ENCODE data around the gene CNTN2. TPM values are rescaled to one million over a fixed set of nuclear protein-coding genes. Genes with fewer than 3 reads are reported as not detected.

Gene CNTN2
- total RNA-seq, 1 donor from 2014 or later, result not detected

- no peak for DNase-seq
- no peak overlapping the region for H3K27ac ChIP-seq
- no peaks in the 10 kb centered on the region for H3K36me3 ChIP-seq
- intact Hi-C loops (cut with DNase I), result no loop called here
- no peaks in the 10 kb centered on the region for H3K4me1 ChIP-seq
- TF ChIP-seq, protein P1, sequence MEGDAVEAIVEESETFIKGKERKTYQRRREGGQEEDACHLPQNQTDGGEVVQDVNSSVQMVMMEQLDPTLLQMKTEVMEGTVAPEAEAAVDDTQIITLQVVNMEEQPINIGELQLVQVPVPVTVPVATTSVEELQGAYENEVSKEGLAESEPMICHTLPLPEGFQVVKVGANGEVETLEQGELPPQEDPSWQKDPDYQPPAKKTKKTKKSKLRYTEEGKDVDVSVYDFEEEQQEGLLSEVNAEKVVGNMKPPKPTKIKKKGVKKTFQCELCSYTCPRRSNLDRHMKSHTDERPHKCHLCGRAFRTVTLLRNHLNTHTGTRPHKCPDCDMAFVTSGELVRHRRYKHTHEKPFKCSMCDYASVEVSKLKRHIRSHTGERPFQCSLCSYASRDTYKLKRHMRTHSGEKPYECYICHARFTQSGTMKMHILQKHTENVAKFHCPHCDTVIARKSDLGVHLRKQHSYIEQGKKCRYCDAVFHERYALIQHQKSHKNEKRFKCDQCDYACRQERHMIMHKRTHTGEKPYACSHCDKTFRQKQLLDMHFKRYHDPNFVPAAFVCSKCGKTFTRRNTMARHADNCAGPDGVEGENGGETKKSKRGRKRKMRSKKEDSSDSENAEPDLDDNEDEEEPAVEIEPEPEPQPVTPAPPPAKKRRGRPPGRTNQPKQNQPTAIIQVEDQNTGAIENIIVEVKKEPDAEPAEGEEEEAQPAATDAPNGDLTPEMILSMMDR (IDR thresholded peaks at IDR 0.05), result no peak
- no peak for ATAC-seq
- no peak overlapping the region for H3K4me3 ChIP-seq
- H3K9me3 ChIP-seq, result no peaks in the 10 kb centered on the region
- H3K27me3 ChIP-seq (ENCODE audit: low read depth), result no peaks in the 10 kb centered on the region
Measured at GRCh38 chr1:205068457-205069040, 25.5 kb downstream of the CNTN2 start.

GRCh38 chr1:205069371-205070125 is 26.5 kb downstream of the CNTN2 start:
- Histone ChIP-seq H3K4me1 (no peaks in the 10 kb centered on the region), H3K36me3 (no peaks in the 10 kb centered on the region), H3K27ac (no peak overlapping the region), H3K27me3 (ENCODE audit: low read depth) (no peaks in the 10 kb centered on the region), H3K9me3 (no peaks in the 10 kb centered on the region), H3K4me3 (no peak overlapping the region)
- intact Hi-C loops (cut with DNase I), result no loop called here
- ATAC-seq (no peak), DNase-seq (no peak)
- TF ChIP-seq, protein P1 (IDR thresholded peaks at IDR 0.05), result no peak

GRCh38 chr1:205071028-205071409 is 28.0 kb downstream of the CNTN2 start:
- no peak for DNase-seq
- intact Hi-C loops (cut with DNase I), result no loop called here
- Histone ChIP-seq H3K27me3 (ENCODE audit: low read depth) (no peaks in the 10 kb centered on the region), H3K36me3 (no peaks in the 10 kb centered on the region), H3K4me1 (no peaks in the 10 kb centered on the region), H3K9me3 (no peaks in the 10 kb centered on the region), H3K4me3 (no peak overlapping the region), H3K27ac (no peak overlapping the region)
- TF ChIP-seq, protein P1 (IDR thresholded peaks at IDR 0.05), result no peak
- no peak for ATAC-seq

- TF ChIP-seq, protein P1 (IDR thresholded peaks at IDR 0.05), result no peak
- Histone ChIP-seq H3K4me1 (no peaks in the 10 kb centered on the region), H3K4me3 (no peak overlapping the region), H3K36me3 (no peaks in the 10 kb centered on the region), H3K27me3 (ENCODE audit: low read depth) (no peaks in the 10 kb centered on the region), H3K9me3 (no peaks in the 10 kb centered on the region), H3K27ac (no peak overlapping the region)
- intact Hi-C loops (cut with DNase I), result no loop called here
- no peak for DNase-seq
- no peak for ATAC-seq
Measured at GRCh38 chr1:205071801-205072200, 28.8 kb downstream of the CNTN2 start.

GRCh38 chr1:205072286-205072685 is 29.3 kb downstream of the CNTN2 start:
- H3K9me3 ChIP-seq, result no peaks in the 10 kb centered on the region
- no peaks in the 10 kb centered on the region for H3K4me1 ChIP-seq
- no peak overlapping the region for H3K4me3 ChIP-seq
- DNase-seq (no peak), ATAC-seq (no peak)
- H3K27ac ChIP-seq, result no peak overlapping the region
- H3K36me3 ChIP-seq, result no peaks in the 10 kb centered on the region
- TF ChIP-seq, protein P1 (IDR thresholded peaks at IDR 0.05), result no peak
- intact Hi-C loops (cut with DNase I), result no loop called here
- no peaks in the 10 kb centered on the region for H3K27me3 ChIP-seq (ENCODE audit: low read depth)

Measured in lower lobe of right lung (tissue), 2 donors.